Astrocyte (in vitro differentiated cells and primary cell): ENCODE results near the gene SLC26A2.

Experiments
- CTCF ChIP-seq: IDR thresholded peaks from 2 replicates; pipeline ENCODE4 v1.5.1; 2011; ENCODE audit warnings: low read depth, mild to moderate bottlenecking, inconsistent platforms, low read length, moderate library complexity; ENCODE audit not compliant: insufficient read depth
- EZH2 ChIP-seq: IDR thresholded peaks from 2 replicates; pipeline ENCODE4 v1.6.1; 2012; ENCODE audit warnings: mild to moderate bottlenecking, low read length, inconsistent platforms; ENCODE audit not compliant: insufficient read depth

- TF ChIP-seq EZH2 (no peak), CTCF (no peak)
These were observed 2.7 kb upstream of the SLC26A2 start for GRCh38 chr5:149957855-149958254.
